SK-N-MC (cell line): ENCODE results near the gene HEATR3.

Experiments
- EZH2 ChIP-seq: fragments of 200-600 bp; sonication (generic); IDR thresholded peaks from one replicate; pipeline ENCODE4 v1.6.1; 2017; ENCODE audit warnings: antibody characterized with exemption
- POLR2AphosphoS5 ChIP-seq: IDR thresholded peaks from 2 replicates; pipeline ENCODE4 v1.6.1; 2012; ENCODE audit warnings: mild to moderate bottlenecking, low read depth, low read length, borderline replicate concordance

- TF ChIP-seq EZH2 (no peak), POLR2AphosphoS5 (no peak)
Observed at GRCh38 chr16:50155925-50156324, 90.2 kb downstream of the HEATR3 start.
